Measurements from ENCODE around the gene VDAC1.

VDAC1 gene

DNA sequence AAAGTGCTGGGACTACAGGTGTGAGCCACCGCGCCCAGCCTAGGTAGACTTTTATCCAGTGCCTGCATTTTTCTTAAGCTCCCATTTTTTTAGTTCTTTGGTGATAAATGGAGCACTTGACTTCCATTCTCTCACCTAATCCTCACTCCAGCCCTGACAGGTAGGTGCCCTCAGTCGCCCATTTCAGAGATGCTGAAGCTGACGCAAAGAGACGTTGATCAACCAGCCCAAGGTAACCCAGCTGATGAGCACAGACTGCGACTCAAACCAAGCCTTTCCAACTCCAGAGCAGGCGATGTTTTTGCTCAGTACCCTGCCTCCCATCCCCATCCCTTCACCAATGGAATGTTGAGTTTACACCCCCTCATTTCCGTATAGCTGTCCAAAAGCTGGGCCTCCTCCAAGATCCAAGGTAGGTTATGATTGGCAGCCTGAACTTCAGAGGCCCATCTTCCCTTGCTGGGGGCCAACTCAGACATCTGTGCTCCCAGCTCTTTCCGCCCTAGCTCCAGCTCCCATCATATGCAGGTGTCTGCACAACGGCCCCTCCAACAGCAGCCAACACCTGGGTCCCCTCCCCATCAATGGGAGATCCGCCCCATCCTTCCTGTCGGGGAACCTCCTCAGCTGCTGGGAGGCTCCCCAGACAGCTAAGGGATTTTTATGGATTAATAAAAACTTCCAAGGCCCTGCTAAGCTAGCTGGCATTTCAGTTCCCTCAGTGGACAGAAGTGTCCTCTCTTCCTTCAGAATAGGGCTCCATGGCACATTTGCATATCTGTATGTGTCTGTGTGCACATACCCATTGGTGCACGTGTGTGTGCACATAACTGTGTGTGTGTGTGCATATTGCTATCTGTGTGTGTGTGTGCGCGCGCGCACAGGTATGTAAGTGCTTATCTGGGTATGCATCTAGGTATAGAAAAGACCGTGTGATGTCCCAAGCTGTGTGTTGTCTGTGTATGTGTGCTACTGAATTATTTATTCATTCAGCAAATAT, 39.3 kb upstream of the VDAC1 start:
- Histone ChIP-seq H3K79me2 (ENCODE audit: insufficient read depth, low read depth) (no peaks in the 10 kb centered on the region), H3K36me3 (ENCODE audit: insufficient read depth) (no peaks in the 10 kb centered on the region), H3K4me1 (ENCODE audit: low read depth, poor library complexity, severe bottlenecking) (peaks cover 11% of the 10 kb centered on the region), H3K27me3 (ENCODE audit: insufficient read depth, low read depth) (no peaks in the 10 kb centered on the region), H3K4me2 (no peak overlapping the region), H3K9ac (no peak overlapping the region), H4K20me1 (ENCODE audit: insufficient read depth) (no peaks in the 10 kb centered on the region), H2AFZ (ENCODE audit: low read depth) (no peak overlapping the region), H3K27ac (no peak overlapping the region), H3K4me3 (IDR thresholded peaks at IDR 0.05; ENCODE audit: insufficient read depth, low read depth, low read length) (no peak overlapping the region)
- TF ChIP-seq CTCF (conservative IDR thresholded peaks at IDR 0.05; ENCODE audit: low read depth, low read length), result no peak

DNA sequence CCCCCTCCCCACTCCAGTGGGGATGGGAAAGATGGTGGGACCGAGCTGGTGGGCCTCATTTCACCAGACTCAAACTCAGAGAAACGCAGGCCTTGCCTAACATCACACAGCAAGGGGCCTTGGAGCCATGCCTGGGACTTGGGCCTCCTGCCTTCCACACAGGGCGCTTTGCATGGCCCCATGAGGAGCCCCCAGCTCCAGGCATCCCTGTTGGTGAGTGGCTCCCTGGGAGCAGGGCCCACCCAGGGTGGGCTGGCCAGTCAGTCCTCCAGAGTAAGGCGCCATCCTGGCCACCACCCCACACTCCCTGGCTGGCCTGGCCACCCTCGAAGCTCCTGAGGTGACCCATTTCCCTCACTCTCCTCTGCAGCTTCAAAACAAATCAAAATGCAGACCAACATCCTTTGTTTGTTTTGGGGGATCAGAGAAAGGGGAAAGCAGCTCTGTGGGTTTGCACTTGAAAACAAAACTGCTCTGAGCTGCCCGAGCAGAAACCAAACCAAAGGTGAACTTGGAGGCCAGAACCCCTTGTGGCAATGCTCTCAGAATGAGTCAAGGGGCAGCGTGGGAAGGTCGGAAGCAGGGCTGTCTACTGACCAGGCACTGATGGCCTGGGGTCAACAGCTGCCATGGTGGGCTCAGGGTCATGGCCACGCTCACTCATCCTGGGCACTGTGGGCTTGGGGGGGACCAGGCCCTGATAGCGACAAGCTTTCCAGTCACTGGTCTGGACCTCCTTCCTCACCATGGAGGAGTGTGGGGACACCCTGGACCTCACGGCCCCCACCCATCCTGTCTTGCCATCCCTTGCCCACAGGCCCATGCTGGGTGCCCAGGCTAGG, 37.0 kb upstream of the VDAC1 start:
- no peaks in the 10 kb centered on the region for H3K36me3 ChIP-seq (ENCODE audit: insufficient read depth)
- H3K9ac ChIP-seq, result no peak overlapping the region
- H2AFZ ChIP-seq (ENCODE audit: low read depth), result no peak overlapping the region
- no peak overlapping the region for H3K4me2 ChIP-seq
- H3K27me3 ChIP-seq (ENCODE audit: insufficient read depth, low read depth), result no peaks in the 10 kb centered on the region
- no peaks in the 10 kb centered on the region for H3K79me2 ChIP-seq (ENCODE audit: insufficient read depth, low read depth)
- TF ChIP-seq CTCF (conservative IDR thresholded peaks at IDR 0.05; ENCODE audit: low read depth, low read length), result no peak
- no peak overlapping the region for H3K27ac ChIP-seq
- H4K20me1 ChIP-seq (ENCODE audit: insufficient read depth), result no peaks in the 10 kb centered on the region
- no peak overlapping the region for H3K4me3 ChIP-seq (IDR thresholded peaks at IDR 0.05; ENCODE audit: insufficient read depth, low read depth, low read length)
- peaks cover 11% of the 10 kb centered on the region for H3K4me1 ChIP-seq (ENCODE audit: low read depth, poor library complexity, severe bottlenecking)

DNA sequence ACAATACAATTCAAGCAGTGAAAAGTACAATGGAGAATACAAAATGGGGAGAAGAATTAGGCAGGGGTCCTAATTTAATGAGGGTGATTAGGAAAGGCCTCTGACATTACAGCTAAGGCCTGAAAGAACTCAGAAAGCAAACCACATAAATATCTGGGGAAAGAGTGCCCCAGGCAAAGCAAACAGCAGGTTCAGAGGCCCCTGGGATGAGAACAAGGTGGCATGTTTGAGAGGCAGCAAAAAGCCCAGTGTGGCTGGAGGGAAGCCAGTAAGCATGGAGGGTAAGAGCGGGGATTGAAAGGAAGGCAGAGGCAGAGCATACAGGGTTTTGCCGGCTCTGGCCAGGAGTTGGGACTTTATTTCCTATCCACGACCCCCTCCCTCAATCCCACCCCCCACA, 33.4 kb upstream of the VDAC1 start:
- H3K36me3 ChIP-seq (ENCODE audit: insufficient read depth), result no peaks in the 10 kb centered on the region
- H4K20me1 ChIP-seq (ENCODE audit: insufficient read depth), result no peaks in the 10 kb centered on the region
- H3K27me3 ChIP-seq (ENCODE audit: insufficient read depth, low read depth), result no peaks in the 10 kb centered on the region
- no peak overlapping the region for H3K9ac ChIP-seq
- TF ChIP-seq CTCF (conservative IDR thresholded peaks at IDR 0.05; ENCODE audit: low read depth, low read length), result no peak
- H2AFZ ChIP-seq (ENCODE audit: low read depth), result no peak overlapping the region
- H3K4me1 ChIP-seq (ENCODE audit: low read depth, poor library complexity, severe bottlenecking), result peaks cover 11% of the 10 kb centered on the region
- no peak overlapping the region for H3K4me3 ChIP-seq (IDR thresholded peaks at IDR 0.05; ENCODE audit: insufficient read depth, low read depth, low read length)
- no peak overlapping the region for H3K27ac ChIP-seq
- H3K4me2 ChIP-seq, result no peak overlapping the region
- no peaks in the 10 kb centered on the region for H3K79me2 ChIP-seq (ENCODE audit: insufficient read depth, low read depth)

- H3K4me3 ChIP-seq (IDR thresholded peaks at IDR 0.05; ENCODE audit: insufficient read depth, low read depth, low read length), result no peak overlapping the region
- no peak overlapping the region for H3K9ac ChIP-seq
- H3K79me2 ChIP-seq (ENCODE audit: insufficient read depth, low read depth), result no peaks in the 10 kb centered on the region
- H3K36me3 ChIP-seq (ENCODE audit: insufficient read depth), result no peaks in the 10 kb centered on the region
- H3K4me1 ChIP-seq (ENCODE audit: low read depth, poor library complexity, severe bottlenecking), result peaks cover 11% of the 10 kb centered on the region
- H2AFZ ChIP-seq (ENCODE audit: low read depth), result no peak overlapping the region
- no peak for TF ChIP-seq CTCF (conservative IDR thresholded peaks at IDR 0.05; ENCODE audit: low read depth, low read length)
- H3K27ac ChIP-seq, result no peak overlapping the region
- no peak overlapping the region for H3K4me2 ChIP-seq
- H3K27me3 ChIP-seq (ENCODE audit: insufficient read depth, low read depth), result no peaks in the 10 kb centered on the region
- H4K20me1 ChIP-seq (ENCODE audit: insufficient read depth), result no peaks in the 10 kb centered on the region
Measured at GRCh38 chr5:134037160-134037559, 32.4 kb upstream of the VDAC1 start.

All from KMS-11 (cell line).